Nephron (organoid): ENCODE data around the gene TSPAN11.

Experiments used
- H3K27ac Mint-ChIP-seq, 3 experiments: 2 replicates each; pipeline ENCODE4 v1.8.0; 2020; ENCODE audit warnings: mixed read lengths in 3 of 3, mild to moderate bottlenecking in 2 of 3, moderate library complexity in 1 of 3
- H3K27me3 Mint-ChIP-seq: 2 replicates; pipeline ENCODE4 v1.8.0; 2021; ENCODE audit warnings: low read depth, mild to moderate bottlenecking, moderate library complexity, mixed read lengths
- H3K36me3 Mint-ChIP-seq: 2 replicates; pipeline ENCODE4 v1.8.0; 2020; ENCODE audit warnings: low read depth, mixed read lengths
- H3K4me1 Mint-ChIP-seq: 2 replicates; pipeline ENCODE4 v1.8.0; 2020; ENCODE audit warnings: mixed read lengths
- H3K4me3 Mint-ChIP-seq, 3 experiments: 2 replicates each; pipeline ENCODE4 v1.8.0; 2020; ENCODE audit warnings: mild to moderate bottlenecking in 3 of 3, mixed read lengths in 3 of 3, moderate library complexity in 2 of 3
- H3K9me3 Mint-ChIP-seq: 2 replicates; pipeline ENCODE4 v1.8.0; 2020; ENCODE audit warnings: mixed read lengths
- CTCF ChIP-seq, 3 experiments: fragments of 200-600 bp; sonication (generic); IDR thresholded peaks; one replicate each; pipeline ENCODE4 v1.5.0; 2021; ENCODE audit warnings: antibody characterized with exemption in 3 of 3; ENCODE audit not compliant: unreplicated experiment in 3 of 3

The TSPAN11 gene

GRCh38 chr12:30926243-30927221, at the start of gene TSPAN11:
TSPAN11 (plus strand) TSS chr12:30926748; CDS start chr12:30953992, 27,244 bp downstream.
- Mint-ChIP-seq H3K4me3 (peak within 1 kb of the TSS; percentile 80 to 84 (median 82)), H3K36me3 (no peaks in the 10 kb centered on the region), H3K9me3 (no peaks in the 10 kb centered on the region)

GRCh38 chr12:30877105-30877875, 49.3 kb upstream of the TSPAN11 start:
- Mint-ChIP-seq H3K36me3 (no peaks in the 10 kb centered on the region), H3K27ac (peak overlapping the region; percentile 9 to 36 (median 19)), H3K4me1 (peaks cover 29% of the 10 kb centered on the region), H3K9me3 (no peaks in the 10 kb centered on the region), H3K4me3 (no peak overlapping the region), H3K27me3 (peaks cover 5% of the 10 kb centered on the region)
- TF ChIP-seq CTCF (IDR thresholded peaks at IDR 0.05; ENCODE audit: unreplicated experiment in 3 of 3), result no peak

More at GRCh38 chr12:30926243-30927221, at the start of gene TSPAN11:
- Mint-ChIP-seq H3K27ac (peak within 1 kb of the TSS; percentile 52 to 63 (median 60)), H3K4me1 (peaks cover 38% of the 10 kb centered on the region), H3K27me3 (peaks cover 14% of the 10 kb centered on the region)
- peak in 1 of 3 experiments; percentile 8 for TF ChIP-seq CTCF (IDR thresholded peaks at IDR 0.05; ENCODE audit: unreplicated experiment in 3 of 3)

GRCh38 chr12:30878024-30878423, 48.5 kb upstream of the TSPAN11 start:
- Mint-ChIP-seq H3K27me3 (peaks cover 5% of the 10 kb centered on the region), H3K36me3 (no peaks in the 10 kb centered on the region), H3K4me1 (peaks cover 29% of the 10 kb centered on the region), H3K9me3 (no peaks in the 10 kb centered on the region), H3K27ac (no peak overlapping the region), H3K4me3 (no peak overlapping the region)
- TF ChIP-seq CTCF (IDR thresholded peaks at IDR 0.05; ENCODE audit: unreplicated experiment in 3 of 3), result no peak

GRCh38 chr12:30880061-30880460, 46.5 kb upstream of the TSPAN11 start:
- peak overlapping the region; percentile 57 to 73 (median 62) for H3K27ac Mint-ChIP-seq
- no peak for TF ChIP-seq CTCF (IDR thresholded peaks at IDR 0.05; ENCODE audit: unreplicated experiment in 3 of 3)
- H3K36me3 Mint-ChIP-seq, result no peaks in the 10 kb centered on the region
- H3K27me3 Mint-ChIP-seq, result peaks cover 5% of the 10 kb centered on the region
- no peaks in the 10 kb centered on the region for H3K9me3 Mint-ChIP-seq
- peak overlapping the region; percentile 7 to 13 (median 12) for H3K4me3 Mint-ChIP-seq
- peaks cover 24% of the 10 kb centered on the region for H3K4me1 Mint-ChIP-seq

GRCh38 chr12:30880813-30881212, 45.7 kb upstream of the TSPAN11 start:
- TF ChIP-seq CTCF (IDR thresholded peaks at IDR 0.05; ENCODE audit: unreplicated experiment in 3 of 3), result no peak
- Mint-ChIP-seq H3K9me3 (no peaks in the 10 kb centered on the region), H3K4me1 (peaks cover 19% of the 10 kb centered on the region)

More at GRCh38 chr12:30880813-30881212, 45.7 kb upstream of the TSPAN11 start:
- Mint-ChIP-seq H3K36me3 (no peaks in the 10 kb centered on the region), H3K27me3 (peaks cover 5% of the 10 kb centered on the region), H3K27ac (no peak overlapping the region), H3K4me3 (no peak overlapping the region)
